ENCODE data around the gene PPTC7. TPM values are rescaled to one million over a fixed set of nuclear protein-coding genes. Genes with fewer than 3 reads are reported as not detected.

Gene PPTC7
- total and polyA plus RNA-seq, 2 experiments from 2014 or later, result 8.1 to 11.8 TPM

DNA sequence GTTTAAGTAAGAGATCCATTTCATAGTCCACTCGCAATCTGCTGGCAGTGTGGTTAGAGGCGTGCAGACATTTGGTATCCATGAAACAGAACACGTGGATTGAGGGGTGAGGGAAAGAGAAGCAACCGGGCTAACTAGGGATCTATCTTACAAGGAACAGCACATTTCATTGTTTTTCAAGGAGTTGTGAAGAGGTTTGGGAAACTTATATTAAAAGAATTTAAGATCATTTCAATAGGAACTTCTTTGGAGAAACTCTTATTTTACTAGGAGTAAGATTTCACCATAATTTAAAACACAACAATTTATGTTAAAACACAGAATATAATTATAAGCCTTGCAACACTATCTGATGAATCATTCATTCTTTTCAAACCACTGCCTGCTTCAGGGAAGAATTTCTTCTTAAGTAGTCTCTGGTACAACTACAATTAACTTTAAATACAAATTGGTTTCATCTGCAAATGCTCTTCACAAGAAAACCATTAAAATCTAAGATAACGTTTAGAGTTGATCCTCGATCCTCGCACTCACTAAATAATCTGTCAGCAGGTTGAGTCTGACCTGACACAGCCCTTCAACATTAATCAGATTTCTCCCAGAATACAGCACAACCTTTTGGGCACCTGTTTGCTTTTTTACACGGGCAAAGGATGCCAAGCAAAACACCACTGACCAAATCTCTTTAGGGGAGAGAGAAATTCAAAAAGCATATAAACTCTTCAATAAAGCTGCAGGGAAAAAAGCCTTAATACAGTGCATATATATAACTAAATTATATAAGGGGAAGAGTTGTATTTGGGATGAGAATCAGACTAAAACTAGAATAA lies 27.3 kb downstream of the PPTC7 start:
- H3K4me3 ChIP-seq, result no peak overlapping the region
- DNase-seq (ENCODE audit: low spot score), result no peak
- no peak overlapping the region for H2AFZ ChIP-seq
- peaks cover 32% of the 10 kb centered on the region for H4K20me1 ChIP-seq (ENCODE audit: insufficient read depth, poor library complexity, severe bottlenecking)
- no peaks in the 10 kb centered on the region for H3K36me3 ChIP-seq (replicated peaks; ENCODE audit: insufficient read depth, low read depth)
- peak overlapping the region; percentile 26 for H3K4me2 ChIP-seq
- H3K9me3 ChIP-seq (ENCODE audit: low read depth), result no peaks in the 10 kb centered on the region
- H3K27ac ChIP-seq, result no peak overlapping the region
- 59% methylated on average over 8 of the region's 8 CpGs for WGBS (ENCODE audit: low lambda C conversion rate, missing lambda C conversion rate)
- no peaks in the 10 kb centered on the region for H3K27me3 ChIP-seq
- no peak for TF ChIP-seq EZH2phosphoT487 (IDR thresholded peaks at IDR 0.05; ENCODE audit: low read depth, severe bottlenecking, unreplicated experiment)
- TF ChIP-seq, protein P1, sequence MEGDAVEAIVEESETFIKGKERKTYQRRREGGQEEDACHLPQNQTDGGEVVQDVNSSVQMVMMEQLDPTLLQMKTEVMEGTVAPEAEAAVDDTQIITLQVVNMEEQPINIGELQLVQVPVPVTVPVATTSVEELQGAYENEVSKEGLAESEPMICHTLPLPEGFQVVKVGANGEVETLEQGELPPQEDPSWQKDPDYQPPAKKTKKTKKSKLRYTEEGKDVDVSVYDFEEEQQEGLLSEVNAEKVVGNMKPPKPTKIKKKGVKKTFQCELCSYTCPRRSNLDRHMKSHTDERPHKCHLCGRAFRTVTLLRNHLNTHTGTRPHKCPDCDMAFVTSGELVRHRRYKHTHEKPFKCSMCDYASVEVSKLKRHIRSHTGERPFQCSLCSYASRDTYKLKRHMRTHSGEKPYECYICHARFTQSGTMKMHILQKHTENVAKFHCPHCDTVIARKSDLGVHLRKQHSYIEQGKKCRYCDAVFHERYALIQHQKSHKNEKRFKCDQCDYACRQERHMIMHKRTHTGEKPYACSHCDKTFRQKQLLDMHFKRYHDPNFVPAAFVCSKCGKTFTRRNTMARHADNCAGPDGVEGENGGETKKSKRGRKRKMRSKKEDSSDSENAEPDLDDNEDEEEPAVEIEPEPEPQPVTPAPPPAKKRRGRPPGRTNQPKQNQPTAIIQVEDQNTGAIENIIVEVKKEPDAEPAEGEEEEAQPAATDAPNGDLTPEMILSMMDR (IDR thresholded peaks at IDR 0.05; ENCODE audit: poor library complexity), result no peak
- no peaks in the 10 kb centered on the region for H3K9me2 ChIP-seq (replicated peaks; ENCODE audit: insufficient read depth)
- H3K4me1 ChIP-seq (ENCODE audit: insufficient read depth), result no peaks in the 10 kb centered on the region
- H3K79me2 ChIP-seq, result peaks cover 98% of the 10 kb centered on the region

DNA sequence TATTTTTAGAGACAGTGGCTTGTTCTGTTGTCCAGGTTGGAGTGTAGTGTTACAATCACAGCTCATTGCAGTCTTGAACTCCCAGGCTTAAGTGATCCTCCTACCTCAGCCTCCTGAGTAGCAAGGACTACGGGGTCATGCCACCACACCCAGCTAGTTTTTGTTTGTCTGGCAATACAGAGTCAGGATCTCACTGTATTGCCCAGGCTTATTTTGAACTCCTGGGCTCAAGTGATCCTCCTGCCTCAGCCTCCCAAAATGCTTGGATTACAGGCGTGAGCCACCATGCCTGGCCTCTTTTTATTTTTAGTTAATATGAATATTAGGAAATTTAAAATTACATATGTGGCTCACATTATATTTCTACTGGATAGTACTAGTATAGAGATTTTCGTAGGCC lies 28.9 kb downstream of the PPTC7 start:
- H3K27me3 ChIP-seq, result no peaks in the 10 kb centered on the region
- 98% methylated on average over 3 of the region's 3 CpGs for WGBS (ENCODE audit: low lambda C conversion rate, missing lambda C conversion rate)
- no peak overlapping the region for H2AFZ ChIP-seq
- no peaks in the 10 kb centered on the region for H3K9me2 ChIP-seq (replicated peaks; ENCODE audit: insufficient read depth)
- no peaks in the 10 kb centered on the region for H3K4me1 ChIP-seq (ENCODE audit: insufficient read depth)
- H3K36me3 ChIP-seq (replicated peaks; ENCODE audit: insufficient read depth, low read depth), result no peaks in the 10 kb centered on the region
- DNase-seq (ENCODE audit: low spot score), result no peak
- H3K27ac ChIP-seq, result no peak overlapping the region
- H3K9me3 ChIP-seq (ENCODE audit: low read depth), result no peaks in the 10 kb centered on the region
- H3K79me2 ChIP-seq, result peaks cover 88% of the 10 kb centered on the region
- H4K20me1 ChIP-seq (ENCODE audit: insufficient read depth, poor library complexity, severe bottlenecking), result peaks cover 27% of the 10 kb centered on the region
- H3K4me2 ChIP-seq, result no peak overlapping the region
- H3K4me3 ChIP-seq, result no peak overlapping the region
- TF ChIP-seq EZH2 (IDR thresholded peaks at IDR 0.05; ENCODE audit: borderline replicate concordance), result no peak
- no peak for TF ChIP-seq EZH2phosphoT487 (IDR thresholded peaks at IDR 0.05; ENCODE audit: low read depth, severe bottlenecking, unreplicated experiment)
- TF ChIP-seq, protein P1 (IDR thresholded peaks at IDR 0.05; ENCODE audit: poor library complexity), result no peak

DNA sequence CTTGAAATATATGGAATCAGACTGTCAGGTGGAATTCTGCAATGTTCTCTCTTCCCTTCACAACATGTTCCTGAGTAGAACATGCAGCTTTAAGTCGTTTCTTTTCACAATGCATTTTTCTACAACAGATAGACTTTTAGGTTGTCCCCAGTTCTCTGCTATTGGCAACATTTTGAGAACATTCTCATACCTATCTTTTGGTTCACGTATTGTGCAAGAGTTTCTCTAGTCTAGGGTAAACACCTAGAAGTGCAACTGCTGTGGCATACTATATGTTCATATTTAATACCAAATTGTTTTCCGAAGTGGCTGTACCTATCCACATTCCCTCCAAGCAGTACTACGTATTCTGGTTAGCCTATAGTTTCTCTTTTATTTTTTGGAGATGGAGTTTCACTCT lies 32.1 kb downstream of the PPTC7 start:
- no peak overlapping the region for H3K4me2 ChIP-seq
- no peaks in the 10 kb centered on the region for H3K9me3 ChIP-seq (ENCODE audit: low read depth)
- H3K27me3 ChIP-seq, result no peaks in the 10 kb centered on the region
- no peak overlapping the region for H3K4me3 ChIP-seq
- peaks cover 14% of the 10 kb centered on the region for H4K20me1 ChIP-seq (ENCODE audit: insufficient read depth, poor library complexity, severe bottlenecking)
- peaks cover 81% of the 10 kb centered on the region for H3K79me2 ChIP-seq
- no peak for DNase-seq (ENCODE audit: low spot score)
- no peak overlapping the region for H2AFZ ChIP-seq
- no peaks in the 10 kb centered on the region for H3K36me3 ChIP-seq (replicated peaks; ENCODE audit: insufficient read depth, low read depth)
- WGBS (ENCODE audit: low lambda C conversion rate, missing lambda C conversion rate), result 95% methylated on average over 4 of the region's 4 CpGs
- no peaks in the 10 kb centered on the region for H3K4me1 ChIP-seq (ENCODE audit: insufficient read depth)
- H3K27ac ChIP-seq, result no peak overlapping the region
- H3K9me2 ChIP-seq (replicated peaks; ENCODE audit: insufficient read depth), result no peaks in the 10 kb centered on the region
- TF ChIP-seq EZH2 (IDR thresholded peaks at IDR 0.05; ENCODE audit: borderline replicate concordance) (no peak), EZH2phosphoT487 (IDR thresholded peaks at IDR 0.05; ENCODE audit: low read depth, severe bottlenecking, unreplicated experiment) (no peak)
- TF ChIP-seq, protein P1 (IDR thresholded peaks at IDR 0.05; ENCODE audit: poor library complexity), result no peak

Data from hepatocyte (in vitro differentiated cells).